ENCODE results near the gene SMARCD3. TPM values are rescaled to one million over a fixed set of nuclear protein-coding genes. Genes with fewer than 3 reads are reported as not detected.

Gene SMARCD3
- total and polyA plus RNA-seq, 2 donors from 2014 or later = 46.4 to 52.5 TPM

- intact Hi-C loops (cut with DNase I) = no loop called here
- no peak overlapping the region for H3K9ac ChIP-seq (ENCODE audit: low read length in 3 of 3)
- peaks cover 2 to 15% (median 7%) of the 10 kb centered on the region in 3 donors for H3K36me3 ChIP-seq (ENCODE audit: control insufficient read depth in 2 of 3, insufficient read depth in 3 of 3, low read length in 3 of 3)
- H3K4me1 ChIP-seq (ENCODE audit: control insufficient read depth in 2 of 3, insufficient read depth in 2 of 3, low read depth in 1 of 3, low read length in 3 of 3) = peaks cover 0 to 13% (median 6%) of the 10 kb centered on the region in 3 donors
- TF ChIP-seq, protein P1, sequence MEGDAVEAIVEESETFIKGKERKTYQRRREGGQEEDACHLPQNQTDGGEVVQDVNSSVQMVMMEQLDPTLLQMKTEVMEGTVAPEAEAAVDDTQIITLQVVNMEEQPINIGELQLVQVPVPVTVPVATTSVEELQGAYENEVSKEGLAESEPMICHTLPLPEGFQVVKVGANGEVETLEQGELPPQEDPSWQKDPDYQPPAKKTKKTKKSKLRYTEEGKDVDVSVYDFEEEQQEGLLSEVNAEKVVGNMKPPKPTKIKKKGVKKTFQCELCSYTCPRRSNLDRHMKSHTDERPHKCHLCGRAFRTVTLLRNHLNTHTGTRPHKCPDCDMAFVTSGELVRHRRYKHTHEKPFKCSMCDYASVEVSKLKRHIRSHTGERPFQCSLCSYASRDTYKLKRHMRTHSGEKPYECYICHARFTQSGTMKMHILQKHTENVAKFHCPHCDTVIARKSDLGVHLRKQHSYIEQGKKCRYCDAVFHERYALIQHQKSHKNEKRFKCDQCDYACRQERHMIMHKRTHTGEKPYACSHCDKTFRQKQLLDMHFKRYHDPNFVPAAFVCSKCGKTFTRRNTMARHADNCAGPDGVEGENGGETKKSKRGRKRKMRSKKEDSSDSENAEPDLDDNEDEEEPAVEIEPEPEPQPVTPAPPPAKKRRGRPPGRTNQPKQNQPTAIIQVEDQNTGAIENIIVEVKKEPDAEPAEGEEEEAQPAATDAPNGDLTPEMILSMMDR (IDR thresholded peaks at IDR 0.05; ENCODE audit: borderline replicate concordance, extremely low read depth, insufficient read depth) = no peak
- FAIRE-seq (no peak), DNase-seq (peak in 1 of 5 donors; percentile 72)
- no peak overlapping the region for H3K4me3 ChIP-seq (ENCODE audit: low read length in 3 of 3)
- no peak overlapping the region for H3K27ac ChIP-seq (ENCODE audit: low read depth in 2 of 2, low read length in 2 of 2)
- H3K9me3 ChIP-seq (ENCODE audit: control insufficient read depth in 2 of 3, insufficient read depth in 1 of 3, low read length in 3 of 3) = no peaks in the 10 kb centered on the region
- no peaks in the 10 kb centered on the region for H3K27me3 ChIP-seq (ENCODE audit: control insufficient read depth, insufficient read depth, low read length)
Observed at GRCh38 chr7:151237244-151238189, 11.0 kb downstream of the SMARCD3 start.

DNA sequence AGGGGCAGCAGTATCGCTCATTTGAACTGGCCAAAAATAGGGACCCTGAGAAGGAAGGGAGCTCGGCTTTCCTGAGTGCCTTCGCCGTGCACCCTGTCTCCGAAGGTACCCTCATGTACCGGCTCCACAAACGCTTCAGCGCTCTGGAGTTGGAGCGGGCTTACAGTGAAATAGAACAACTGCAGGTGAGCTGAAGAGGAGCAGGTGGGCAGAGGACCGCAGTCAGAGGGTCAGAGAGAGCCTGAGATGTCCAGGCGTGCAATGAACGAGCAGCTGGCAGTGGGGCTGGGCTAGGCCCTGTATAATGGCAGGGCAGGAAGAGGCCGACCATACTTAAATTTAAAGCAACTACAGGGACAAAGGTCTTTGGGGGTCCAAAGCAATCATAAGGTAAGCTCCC lies 12.1 kb downstream of the SMARCD3 start:
- no peaks in the 10 kb centered on the region for H3K9me3 ChIP-seq (ENCODE audit: control insufficient read depth in 2 of 3, insufficient read depth in 1 of 3, low read length in 3 of 3)
- no peak for DNase-seq
- H3K27me3 ChIP-seq (ENCODE audit: control insufficient read depth, insufficient read depth, low read length) = no peaks in the 10 kb centered on the region
- peaks cover 0 to 15% (median 10%) of the 10 kb centered on the region in 3 donors for H3K4me1 ChIP-seq (ENCODE audit: control insufficient read depth in 2 of 3, insufficient read depth in 2 of 3, low read depth in 1 of 3, low read length in 3 of 3)
- H3K36me3 ChIP-seq (ENCODE audit: control insufficient read depth in 2 of 3, insufficient read depth in 3 of 3, low read length in 3 of 3) = peaks cover 2 to 14% (median 7%) of the 10 kb centered on the region in 3 donors
- intact Hi-C loops (cut with DNase I) = no loop called here
- no peak overlapping the region for H3K9ac ChIP-seq (ENCODE audit: low read length in 3 of 3)
- no peak for FAIRE-seq
- TF ChIP-seq, protein P1 (IDR thresholded peaks at IDR 0.05; ENCODE audit: borderline replicate concordance, extremely low read depth, insufficient read depth) = no peak
- no peak overlapping the region for H3K4me3 ChIP-seq (ENCODE audit: low read length in 3 of 3)
- no peak overlapping the region for H3K27ac ChIP-seq (ENCODE audit: low read depth in 2 of 2, low read length in 2 of 2)

GRCh38 chr7:151235091-151235787 lies 13.3 kb downstream of the SMARCD3 start:
- Histone ChIP-seq H3K9me3 (ENCODE audit: control insufficient read depth in 2 of 3, insufficient read depth in 1 of 3, low read length in 3 of 3) (no peaks in the 10 kb centered on the region), H3K9ac (ENCODE audit: low read length in 3 of 3) (no peak overlapping the region), H3K36me3 (ENCODE audit: control insufficient read depth in 2 of 3, insufficient read depth in 3 of 3, low read length in 3 of 3) (peaks cover 0 to 10% (median 7%) of the 10 kb centered on the region in 3 donors), H3K4me1 (ENCODE audit: control insufficient read depth in 2 of 3, insufficient read depth in 2 of 3, low read depth in 1 of 3, low read length in 3 of 3) (peaks cover 0 to 15% (median 12%) of the 10 kb centered on the region in 3 donors), H3K4me3 (ENCODE audit: low read length in 3 of 3) (no peak overlapping the region), H3K27ac (ENCODE audit: low read depth in 2 of 2, low read length in 2 of 2) (no peak overlapping the region), H3K27me3 (ENCODE audit: control insufficient read depth, insufficient read depth, low read length) (no peaks in the 10 kb centered on the region)
- intact Hi-C loops (cut with DNase I) = no loop called here
- TF ChIP-seq, protein P1 (IDR thresholded peaks at IDR 0.05; ENCODE audit: borderline replicate concordance, extremely low read depth, insufficient read depth) = no peak
- FAIRE-seq = no peak
- DNase-seq = peak in 1 of 5 donors; percentile 70

Measured in kidney (tissue), 14 donors.